ENCODE results near the gene CD8B.
A peak's percentile ranks its signal among the peaks of the same experiment; 100 is the strongest.

Gene CD8B

GRCh38 chr2:86833315-86833714 is 28.4 kb downstream of the CD8B start:
- no peak for DNase-seq

GRCh38 chr2:86832334-86833096 is 29.2 kb downstream of the CD8B start:
- DNase-seq, result no peak

- DNase-seq, result no peak
These were observed 30.1 kb downstream of the CD8B start for GRCh38 chr2:86831537-86831936.

GRCh38 chr2:86826951-86827350 is 34.7 kb downstream of the CD8B start:
- DNase-seq, result no peak

- peak; percentile 29 for DNase-seq
These were observed 35.8 kb downstream of the CD8B start for GRCh38 chr2:86825693-86826381.

GRCh38 chr2:86825036-86825692 is 36.5 kb downstream of the CD8B start:
- DNase-seq, result no peak

GRCh38 chr2:86822668-86823345 is 38.9 kb downstream of the CD8B start:
- no peak for DNase-seq

- DNase-seq, result no peak
These were observed 39.8 kb downstream of the CD8B start for GRCh38 chr2:86821842-86822241.

GRCh38 chr2:86821306-86821705 is 40.4 kb downstream of the CD8B start:
- DNase-seq, result no peak

GRCh38 chr2:86818957-86819356 is 42.7 kb downstream of the CD8B start:
- DNase-seq, result no peak

- no peak for DNase-seq
These were observed 43.4 kb downstream of the CD8B start for GRCh38 chr2:86818114-86818801.

- DNase-seq, result peak; percentile 16
These were observed 46.1 kb downstream of the CD8B start for GRCh38 chr2:86815611-86816010.

GRCh38 chr2:86809481-86810121 is 52.1 kb downstream of the CD8B start:
- no peak for DNase-seq

GRCh38 chr2:86808315-86809161 is 53.1 kb downstream of the CD8B start:
- DNase-seq, result peak; percentile 94

GRCh38 chr2:86807468-86808275 is 54.0 kb downstream of the CD8B start:
- peak; percentile 38 for DNase-seq

- no peak for DNase-seq
These were observed 54.6 kb downstream of the CD8B start for GRCh38 chr2:86807133-86807467.

- DNase-seq, result no peak
These were observed 55.4 kb downstream of the CD8B start for GRCh38 chr2:86806059-86806857.

- DNase-seq, result no peak
These were observed 60.7 kb downstream of the CD8B start for GRCh38 chr2:86800856-86801567.

GRCh38 chr2:86794861-86795260 is 66.8 kb downstream of the CD8B start:
- DNase-seq, result no peak

All from activated CD4-positive, alpha-beta T cell treated with anti-CD3 and anti-CD28 coated beads, Interleukin-2, amount 50 U/mL, for 16 hours (primary cell).